Right atrium auricular region (tissue), 2 donors: ENCODE results near the gene FGD4. TPM values are rescaled to one million over a fixed set of nuclear protein-coding genes. Genes with fewer than 3 reads are reported as not detected.

ENCODE experiments used
- DNase-seq: peaks from one replicate; pipeline ENCODE4 v3.0.0-alpha.2; 2019; ENCODE audit warnings: low spot score
- H3K27ac ChIP-seq, 2 donors: fragments of 200-600 bp; sonication (generic); 1 replicate in 1 of 2; 2 replicates in 1 of 2; pipeline ENCODE4 v1.5.1; 2016 to 2019
- H3K27me3 ChIP-seq, 2 donors: fragments of 200-600 bp; sonication (generic); one replicate each; pipeline versions ENCODE4 v1.5.1 to v1.6.0; 2017 to 2019
- H3K36me3 ChIP-seq: fragments of 200-600 bp; sonication (generic); one replicate; pipeline ENCODE4 v1.5.1; 2016
- H3K4me1 ChIP-seq, 2 donors: fragments of 200-600 bp; sonication (generic); one replicate each; pipeline versions ENCODE4 v1.5.1 to v1.6.0; 2017 to 2019
- H3K4me3 ChIP-seq, 2 donors: fragments of 200-600 bp; sonication (generic); 1 replicate in 1 of 2; 2 replicates in 1 of 2; pipeline ENCODE4 v1.5.1; 2017 to 2019; ENCODE audit warnings: mild to moderate bottlenecking in 1 of 2, moderate library complexity in 1 of 2
- H3K9me3 ChIP-seq, 2 donors: fragments of 200-600 bp; sonication (generic); one replicate each; pipeline ENCODE4 v1.5.1; 2019
- total RNA-seq, 2 donors: library from RNA; depleted of rRNA; stranded (reverse); fragments of >200 nt; gene quantifications; one replicate each; pipeline ENCODE4 v1.1.0, GENCODE V29; 2016
- TF ChIP-seq, protein P1 (sequence below), 2 donors: fragments of 200-600 bp; sonication (generic); IDR thresholded peaks; one replicate each; pipeline ENCODE4 v1.5.1; 2019; ENCODE audit warnings: antibody characterized with exemption in 2 of 2

Gene FGD4
- total RNA-seq, 2 donors from 2014 or later, result 13.5 to 16.2 TPM

DNA sequence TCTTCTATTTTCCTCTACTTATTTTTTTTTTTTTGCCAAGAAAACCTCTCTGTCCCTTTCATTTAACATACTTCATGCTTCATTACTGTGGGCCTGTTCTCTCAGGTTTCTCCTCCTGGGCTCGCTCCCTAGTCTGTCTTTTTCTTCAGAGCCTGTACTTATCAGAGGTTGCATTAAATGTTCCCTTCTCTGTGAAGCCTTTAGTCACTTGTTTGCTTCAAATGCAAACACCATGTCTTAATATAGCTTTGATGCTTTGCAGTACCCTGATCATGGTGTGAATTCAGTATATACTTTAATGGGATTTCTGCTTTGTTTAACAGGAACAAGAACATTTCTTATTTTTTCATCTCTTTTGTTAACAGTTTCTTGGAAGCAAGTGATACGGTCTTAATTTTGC lies 207.1 kb downstream of the FGD4 start:
- Histone ChIP-seq H3K36me3 (peaks cover 17% of the 10 kb centered on the region), H3K4me1 (no peaks in the 10 kb centered on the region), H3K27ac (no peak overlapping the region), H3K9me3 (no peaks in the 10 kb centered on the region), H3K27me3 (no peaks in the 10 kb centered on the region), H3K4me3 (no peak overlapping the region)
- DNase-seq, result no peak
- TF ChIP-seq, protein P1, sequence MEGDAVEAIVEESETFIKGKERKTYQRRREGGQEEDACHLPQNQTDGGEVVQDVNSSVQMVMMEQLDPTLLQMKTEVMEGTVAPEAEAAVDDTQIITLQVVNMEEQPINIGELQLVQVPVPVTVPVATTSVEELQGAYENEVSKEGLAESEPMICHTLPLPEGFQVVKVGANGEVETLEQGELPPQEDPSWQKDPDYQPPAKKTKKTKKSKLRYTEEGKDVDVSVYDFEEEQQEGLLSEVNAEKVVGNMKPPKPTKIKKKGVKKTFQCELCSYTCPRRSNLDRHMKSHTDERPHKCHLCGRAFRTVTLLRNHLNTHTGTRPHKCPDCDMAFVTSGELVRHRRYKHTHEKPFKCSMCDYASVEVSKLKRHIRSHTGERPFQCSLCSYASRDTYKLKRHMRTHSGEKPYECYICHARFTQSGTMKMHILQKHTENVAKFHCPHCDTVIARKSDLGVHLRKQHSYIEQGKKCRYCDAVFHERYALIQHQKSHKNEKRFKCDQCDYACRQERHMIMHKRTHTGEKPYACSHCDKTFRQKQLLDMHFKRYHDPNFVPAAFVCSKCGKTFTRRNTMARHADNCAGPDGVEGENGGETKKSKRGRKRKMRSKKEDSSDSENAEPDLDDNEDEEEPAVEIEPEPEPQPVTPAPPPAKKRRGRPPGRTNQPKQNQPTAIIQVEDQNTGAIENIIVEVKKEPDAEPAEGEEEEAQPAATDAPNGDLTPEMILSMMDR (IDR thresholded peaks at IDR 0.05), result no peak

GRCh38 chr12:32609966-32610365 lies 210.6 kb downstream of the FGD4 start:
- DNase-seq, result no peak
- TF ChIP-seq, protein P1 (IDR thresholded peaks at IDR 0.05), result no peak
- Histone ChIP-seq H3K9me3 (no peaks in the 10 kb centered on the region), H3K27me3 (no peaks in the 10 kb centered on the region), H3K4me3 (no peak overlapping the region), H3K27ac (no peak overlapping the region), H3K4me1 (peaks cover 0 to 12% of the 10 kb centered on the region in 2 donors), H3K36me3 (peaks cover 37% of the 10 kb centered on the region)

DNA sequence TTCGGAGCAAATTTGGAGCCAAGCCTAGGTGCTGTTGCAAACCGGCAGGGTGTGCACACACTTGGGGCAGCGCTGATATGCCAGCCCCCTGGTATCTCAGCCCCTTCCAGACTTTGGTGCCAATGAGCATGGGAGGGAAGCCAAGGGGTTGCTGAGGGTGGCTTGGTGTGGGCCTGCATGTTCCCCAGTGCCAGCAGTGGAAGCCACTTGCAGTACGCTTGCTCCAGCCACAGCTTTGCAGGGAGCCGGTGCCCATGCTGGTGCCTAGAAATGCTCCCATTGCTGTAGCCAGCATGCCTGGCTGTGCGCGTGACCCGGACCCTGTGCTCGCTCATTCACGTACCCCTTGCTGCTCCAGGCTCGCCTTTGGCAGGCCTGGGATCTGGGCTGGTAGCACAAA lies 212.6 kb downstream of the FGD4 start:
- DNase-seq, result no peak
- Histone ChIP-seq H3K9me3 (no peaks in the 10 kb centered on the region), H3K4me3 (no peak overlapping the region), H3K27ac (no peak overlapping the region), H3K4me1 (peaks cover 0 to 12% of the 10 kb centered on the region in 2 donors), H3K36me3 (peaks cover 37% of the 10 kb centered on the region), H3K27me3 (no peaks in the 10 kb centered on the region)
- TF ChIP-seq, protein P1 (IDR thresholded peaks at IDR 0.05), result no peak

DNA sequence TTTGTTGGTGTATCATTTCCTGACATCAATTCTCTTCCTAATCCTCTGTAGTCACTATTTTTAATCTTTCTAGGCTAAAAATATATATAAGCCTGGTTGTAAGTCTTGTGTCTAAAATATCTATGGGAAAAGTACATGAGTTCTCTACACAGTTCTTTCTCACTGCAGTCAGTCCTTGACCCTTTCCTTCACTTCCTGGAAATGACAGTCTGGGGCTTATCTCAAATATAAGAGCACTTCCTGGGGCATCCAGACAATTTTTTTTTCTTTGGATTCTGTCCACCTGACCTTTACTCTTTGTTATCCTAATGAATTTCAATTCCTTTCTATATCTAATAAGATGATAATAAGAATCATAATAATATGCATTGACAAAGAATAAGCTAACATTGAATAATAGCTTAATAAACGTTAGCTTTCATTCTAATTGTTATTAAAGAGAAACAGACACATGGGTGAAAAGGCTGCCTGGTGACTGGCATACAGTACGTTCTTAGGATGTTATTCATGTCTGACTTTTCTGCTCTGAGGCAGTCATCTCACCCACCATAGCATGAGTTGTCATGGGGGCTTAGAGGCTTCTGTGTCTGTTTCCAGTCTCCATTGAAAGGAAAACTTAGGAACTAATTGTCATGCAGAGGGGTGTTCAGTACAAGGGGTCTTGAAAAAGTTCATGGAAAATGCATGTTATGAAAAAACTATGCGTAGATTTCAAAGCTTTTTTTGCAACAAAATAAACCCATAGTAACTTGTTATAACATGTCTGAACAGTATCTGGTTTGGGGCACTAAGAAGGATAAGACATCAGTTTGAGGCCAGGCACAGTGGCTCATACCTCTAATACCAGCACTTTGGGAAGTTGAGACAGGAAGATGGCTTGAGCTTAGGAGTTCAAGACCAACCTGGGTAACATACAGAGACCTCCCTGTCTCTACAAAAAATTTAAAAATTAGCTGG lies 213.6 kb downstream of the FGD4 start:
- Histone ChIP-seq H3K36me3 (peaks cover 37% of the 10 kb centered on the region), H3K9me3 (no peaks in the 10 kb centered on the region), H3K4me3 (no peak overlapping the region), H3K27me3 (no peaks in the 10 kb centered on the region), H3K4me1 (peaks cover 0 to 12% of the 10 kb centered on the region in 2 donors), H3K27ac (no peak overlapping the region)
- no peak for DNase-seq
- TF ChIP-seq, protein P1 (IDR thresholded peaks at IDR 0.05), result no peak

GRCh38 chr12:32615441-32615840 lies 216.1 kb downstream of the FGD4 start:
- Histone ChIP-seq H3K27me3 (no peaks in the 10 kb centered on the region), H3K9me3 (no peaks in the 10 kb centered on the region), H3K4me3 (no peak overlapping the region), H3K36me3 (peaks cover 49% of the 10 kb centered on the region), H3K27ac (no peak overlapping the region), H3K4me1 (peaks cover 0 to 12% of the 10 kb centered on the region in 2 donors)
- TF ChIP-seq, protein P1 (IDR thresholded peaks at IDR 0.05), result no peak
- DNase-seq, result no peak
